ENCODE results near the gene FAM228A.
"Not testable (repeated sequence)": the region's sequence is repeated elsewhere in the genome, so short reads cannot be mapped to it uniquely, and the experiment has no call there.

FAM228A gene

GRCh38 chr2:24191848-24192247 lies 17.0 kb downstream of the FAM228A start:
- DNase-seq, result no peak

- not testable (repeated sequence) for DNase-seq
Observed at GRCh38 chr2:24197213-24197612, 22.4 kb downstream of the FAM228A start.

GRCh38 chr2:24199968-24200590 lies 25.2 kb downstream of the FAM228A start:
- no peak for DNase-seq

GRCh38 chr2:24200799-24201198 lies 25.9 kb downstream of the FAM228A start:
- no peak for DNase-seq

- no peak for DNase-seq
Observed at GRCh38 chr2:24203029-24203786, 28.4 kb downstream of the FAM228A start.

- no peak for DNase-seq
Observed at GRCh38 chr2:24203787-24204150, 28.9 kb downstream of the FAM228A start.

GRCh38 chr2:24204505-24204904 lies 29.7 kb downstream of the FAM228A start:
- DNase-seq, result no peak

- no peak for DNase-seq
Observed at GRCh38 chr2:24205131-24205530, 30.3 kb downstream of the FAM228A start.

- no peak for DNase-seq
Observed at GRCh38 chr2:24206242-24206641, 31.4 kb downstream of the FAM228A start.

GRCh38 chr2:24206714-24207113 lies 31.9 kb downstream of the FAM228A start:
- no peak for DNase-seq

GRCh38 chr2:24207359-24207758 lies 32.5 kb downstream of the FAM228A start:
- DNase-seq, result no peak

- DNase-seq, result no peak
Observed at GRCh38 chr2:24208490-24208889, 33.6 kb downstream of the FAM228A start.

- DNase-seq, result no peak
Observed at GRCh38 chr2:24209389-24210105, 34.7 kb downstream of the FAM228A start.

- DNase-seq, result no peak
Observed at GRCh38 chr2:24210106-24210455, 35.2 kb downstream of the FAM228A start.

- no peak for DNase-seq
Observed at GRCh38 chr2:24210723-24211122, 35.9 kb downstream of the FAM228A start.

GRCh38 chr2:24211408-24211807 lies 36.6 kb downstream of the FAM228A start:
- no peak for DNase-seq

GRCh38 chr2:24214880-24215279 lies 40.0 kb downstream of the FAM228A start:
- no peak for DNase-seq

GRCh38 chr2:24220554-24221291 lies 45.9 kb downstream of the FAM228A start:
- DNase-seq, result no peak

- DNase-seq, result no peak
Observed at GRCh38 chr2:24221343-24222050, 46.6 kb downstream of the FAM228A start.

GRCh38 chr2:24222946-24223345 lies 48.1 kb downstream of the FAM228A start:
- DNase-seq, result no peak

- DNase-seq, result no peak
Observed at GRCh38 chr2:24225499-24226242, 50.8 kb downstream of the FAM228A start.

- peak; percentile 9 for DNase-seq
Observed at GRCh38 chr2:24228470-24228869, 53.6 kb downstream of the FAM228A start.
